AG04449 (cell line): ENCODE results near the gene INTS3.
A peak's percentile ranks its signal among the peaks of the same experiment; 100 is the strongest.

Experiments
- CTCF ChIA-PET: fragments of 350-600 bp; formaldehyde crosslinking; extraction: SDS; loops from one replicate; lab custom pipeline; 2021; ENCODE audit warnings: antibody characterized with exemption; lab: Yijun Ruan, JAX
- POLR2A ChIA-PET: fragments of 400-600, 350-600 bp; formaldehyde crosslinking; extraction: SDS; loops from one replicate; lab custom pipeline; 2020; ENCODE audit warnings: antibody characterized with exemption, inconsistent platforms; lab: Yijun Ruan, JAX
- DNase-seq: peaks from one replicate; pipeline ENCODE4 v3.0.0-alpha.2; 2010; ENCODE audit warnings: low read depth, low spot score
- H3K4me3 ChIP-seq: 2 replicates; pipeline ENCODE4 v1.5.1; 2011; ENCODE audit warnings: low read depth, mild to moderate bottlenecking, control low read depth, low read length
- TF ChIP-seq, protein P1 (sequence below): IDR thresholded peaks from one replicate; pipeline ENCODE4 v1.5.1; 2011; ENCODE audit warnings: mild to moderate bottlenecking, moderate library complexity, low read length, control low read depth, inconsistent platforms; ENCODE audit not compliant: insufficient read depth; ENCODE audit errors: missing control alignments

Gene INTS3

DNA sequence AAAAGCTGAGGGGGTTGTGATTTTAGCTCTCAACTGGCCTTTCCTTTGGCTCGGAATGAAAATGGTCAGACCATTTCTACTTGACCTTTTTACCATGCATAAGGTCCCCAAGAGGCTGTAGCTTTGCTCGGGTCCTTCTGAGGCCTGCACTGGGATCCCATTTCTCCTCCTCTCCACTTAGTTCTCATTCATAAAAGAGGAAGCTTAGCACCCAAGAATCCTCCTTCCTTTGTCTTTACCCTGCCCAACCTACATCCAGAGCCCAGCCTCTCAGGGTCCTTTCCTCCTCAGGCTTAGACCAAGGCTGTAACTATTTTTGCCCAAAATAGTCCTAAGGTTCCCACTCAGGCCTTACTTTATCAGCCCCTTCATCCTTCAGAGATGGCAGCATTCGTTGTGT lies 41.4 kb downstream of the INTS3 start:
- no peak overlapping the region for H3K4me3 ChIP-seq
- TF ChIP-seq, protein P1, sequence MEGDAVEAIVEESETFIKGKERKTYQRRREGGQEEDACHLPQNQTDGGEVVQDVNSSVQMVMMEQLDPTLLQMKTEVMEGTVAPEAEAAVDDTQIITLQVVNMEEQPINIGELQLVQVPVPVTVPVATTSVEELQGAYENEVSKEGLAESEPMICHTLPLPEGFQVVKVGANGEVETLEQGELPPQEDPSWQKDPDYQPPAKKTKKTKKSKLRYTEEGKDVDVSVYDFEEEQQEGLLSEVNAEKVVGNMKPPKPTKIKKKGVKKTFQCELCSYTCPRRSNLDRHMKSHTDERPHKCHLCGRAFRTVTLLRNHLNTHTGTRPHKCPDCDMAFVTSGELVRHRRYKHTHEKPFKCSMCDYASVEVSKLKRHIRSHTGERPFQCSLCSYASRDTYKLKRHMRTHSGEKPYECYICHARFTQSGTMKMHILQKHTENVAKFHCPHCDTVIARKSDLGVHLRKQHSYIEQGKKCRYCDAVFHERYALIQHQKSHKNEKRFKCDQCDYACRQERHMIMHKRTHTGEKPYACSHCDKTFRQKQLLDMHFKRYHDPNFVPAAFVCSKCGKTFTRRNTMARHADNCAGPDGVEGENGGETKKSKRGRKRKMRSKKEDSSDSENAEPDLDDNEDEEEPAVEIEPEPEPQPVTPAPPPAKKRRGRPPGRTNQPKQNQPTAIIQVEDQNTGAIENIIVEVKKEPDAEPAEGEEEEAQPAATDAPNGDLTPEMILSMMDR = no peak
- ChIA-PET POLR2A (no interaction called here), CTCF (interaction anchor here (1.0 to 3.8 kb wide), 5 partner anchors 15 to 217 kb away, joined by 3 to 17 read pairs (median 4); partner anchors contain the start of gene RAB13)
- no peak for DNase-seq

DNA sequence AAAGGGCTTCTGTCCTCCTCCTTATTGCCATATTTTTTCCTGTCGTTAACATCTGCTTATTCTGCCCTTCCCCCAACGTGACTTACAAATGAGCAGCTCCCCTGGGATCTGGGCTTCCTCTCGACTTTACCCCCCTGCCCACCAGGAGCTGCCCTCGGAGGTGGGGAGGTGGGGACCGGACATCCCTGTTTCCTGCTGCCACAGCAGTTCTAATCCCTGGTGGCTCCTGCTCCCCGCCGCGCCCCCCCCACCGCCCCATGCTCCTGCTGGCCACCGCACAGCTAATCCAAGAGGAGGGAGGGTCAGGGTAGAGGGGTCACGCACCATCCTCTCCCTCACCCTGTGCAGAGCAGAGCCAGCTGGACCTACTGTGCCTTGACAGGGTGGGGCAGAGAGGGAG lies 42.9 kb downstream of the INTS3 start:
- ChIA-PET CTCF (interaction anchor here (0.9 to 3.8 kb wide), 5 partner anchors 10 to 216 kb away, joined by 3 to 17 read pairs (median 8); partner anchors contain the start of genes ILF2 and RAB13), POLR2A (no interaction called here)
- H3K4me3 ChIP-seq = no peak overlapping the region
- DNase-seq = no peak
- TF ChIP-seq, protein P1 = no peak

DNA sequence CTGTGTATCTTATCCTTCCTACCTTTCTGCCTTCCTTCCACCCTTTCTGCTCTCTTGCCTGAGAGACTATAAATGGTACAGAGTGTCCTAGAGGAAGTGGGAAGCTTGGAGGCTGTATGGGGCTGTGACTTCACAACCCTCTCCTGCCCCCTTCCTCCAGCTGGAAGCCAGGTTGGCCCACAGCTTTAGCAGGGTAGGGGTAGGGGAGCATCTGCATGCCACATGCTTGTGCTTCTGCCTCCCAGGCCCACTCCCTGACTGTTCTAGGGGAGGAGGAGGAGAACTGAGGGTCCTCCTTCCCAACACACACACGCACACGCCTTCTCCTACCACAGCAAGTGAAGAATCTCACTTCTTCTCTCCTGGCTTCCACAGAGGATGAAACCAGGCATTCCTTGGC lies 43.4 kb downstream of the INTS3 start:
- no peak for DNase-seq
- TF ChIP-seq, protein P1 = no peak
- ChIA-PET CTCF (interaction anchor here (0.6 to 3.8 kb wide), 6 partner anchors 11 to 215 kb away, joined by 3 to 17 read pairs (median 6); partner anchors contain the start of genes ILF2 and RAB13), POLR2A (no interaction called here)
- no peak overlapping the region for H3K4me3 ChIP-seq

DNA sequence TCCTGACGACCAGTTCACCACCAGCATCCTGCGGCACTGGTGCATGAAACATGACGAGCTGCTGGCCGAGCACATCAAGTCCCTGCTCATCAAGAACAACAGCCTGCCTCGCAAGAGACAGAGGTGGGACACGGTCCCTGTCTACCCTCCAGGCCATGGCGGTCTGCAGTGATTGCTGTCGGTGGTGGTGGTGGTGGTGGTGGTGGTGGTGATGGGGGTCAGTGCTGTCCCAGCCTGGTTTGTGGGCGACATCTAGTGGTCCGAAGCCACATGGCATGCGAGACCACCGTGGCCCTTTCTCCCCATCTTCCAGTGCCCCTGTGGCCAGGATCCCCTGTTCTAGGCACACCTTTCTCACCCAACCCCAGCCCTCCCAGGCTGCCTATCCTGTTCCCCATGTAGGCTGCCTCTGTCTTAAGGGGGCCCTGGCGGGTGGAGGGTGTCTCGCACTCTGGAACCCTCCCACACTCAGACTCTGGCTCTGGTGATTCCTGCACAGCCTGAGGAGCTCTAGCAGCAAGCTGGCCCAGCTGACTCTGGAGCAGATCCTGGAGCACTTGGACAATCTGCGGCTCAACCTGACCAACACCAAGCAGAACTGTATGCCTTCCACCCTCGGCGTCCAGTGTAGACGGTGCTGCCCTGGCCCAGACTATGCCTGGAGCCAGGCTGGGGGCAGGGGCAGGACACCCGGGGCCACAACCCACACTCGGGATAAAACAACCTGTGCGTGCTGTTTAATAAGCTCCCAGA lies 44.2 kb downstream of the INTS3 start:
- CTCF ChIA-PET = interaction anchor here (0.6 to 2.6 kb wide), 10 partner anchors 8 to 215 kb away, joined by 3 to 10 read pairs (median 4); partner anchors contain the start of genes DENND4B, ILF2 and RAB13
- DNase-seq = no peak
- TF ChIP-seq, protein P1 = peak; percentile 49
- POLR2A ChIA-PET = no interaction called here
- no peak overlapping the region for H3K4me3 ChIP-seq

DNA sequence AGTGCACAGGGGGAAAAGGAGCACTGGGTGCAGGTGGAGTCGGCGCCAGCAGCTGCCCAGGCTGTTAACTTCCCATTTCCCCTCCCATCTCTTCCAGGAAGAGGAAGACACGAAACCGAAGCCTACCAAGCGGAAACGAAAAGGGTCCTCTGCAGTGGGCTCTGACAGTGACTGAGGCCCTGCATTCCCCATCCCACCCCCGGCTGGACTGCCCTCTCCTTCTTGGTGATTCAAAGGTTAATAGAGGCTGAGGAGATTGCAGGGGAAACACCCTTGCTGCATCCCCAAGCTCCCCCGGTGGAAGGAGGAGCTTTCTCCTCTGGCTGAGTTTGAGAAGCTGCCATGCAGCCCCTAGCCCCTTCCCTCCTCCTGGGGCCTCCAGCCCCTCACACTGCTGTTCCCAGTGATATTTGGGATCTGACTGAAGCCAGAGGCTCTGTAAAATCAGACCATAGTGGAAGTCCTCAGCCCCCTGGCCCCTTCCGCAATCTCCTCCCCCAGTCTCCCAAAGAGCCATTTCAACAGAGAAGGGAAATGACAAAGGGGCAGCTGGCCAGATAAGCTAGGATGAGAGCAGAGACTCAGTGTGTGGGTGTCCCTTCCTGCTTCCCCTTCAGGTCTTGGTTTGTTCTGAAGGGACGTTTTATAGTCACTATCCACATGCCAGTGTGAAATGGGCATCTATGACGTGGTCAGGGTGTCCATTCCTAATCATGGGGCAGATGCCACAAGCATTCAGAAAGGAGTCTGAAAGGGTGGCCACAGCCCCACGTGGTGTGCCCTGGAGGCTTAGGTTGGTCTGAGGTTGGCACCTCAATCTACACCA lies 45.5 kb downstream of the INTS3 start:
- no peak for DNase-seq
- ChIA-PET CTCF (interaction anchor here (0.7 to 2.6 kb wide), 5 partner anchors 8 to 213 kb away, joined by 3 to 10 read pairs (median 4); partner anchors contain the start of genes DENND4B and RAB13), POLR2A (no interaction called here)
- no peak overlapping the region for H3K4me3 ChIP-seq
- TF ChIP-seq, protein P1 = no peak

DNA sequence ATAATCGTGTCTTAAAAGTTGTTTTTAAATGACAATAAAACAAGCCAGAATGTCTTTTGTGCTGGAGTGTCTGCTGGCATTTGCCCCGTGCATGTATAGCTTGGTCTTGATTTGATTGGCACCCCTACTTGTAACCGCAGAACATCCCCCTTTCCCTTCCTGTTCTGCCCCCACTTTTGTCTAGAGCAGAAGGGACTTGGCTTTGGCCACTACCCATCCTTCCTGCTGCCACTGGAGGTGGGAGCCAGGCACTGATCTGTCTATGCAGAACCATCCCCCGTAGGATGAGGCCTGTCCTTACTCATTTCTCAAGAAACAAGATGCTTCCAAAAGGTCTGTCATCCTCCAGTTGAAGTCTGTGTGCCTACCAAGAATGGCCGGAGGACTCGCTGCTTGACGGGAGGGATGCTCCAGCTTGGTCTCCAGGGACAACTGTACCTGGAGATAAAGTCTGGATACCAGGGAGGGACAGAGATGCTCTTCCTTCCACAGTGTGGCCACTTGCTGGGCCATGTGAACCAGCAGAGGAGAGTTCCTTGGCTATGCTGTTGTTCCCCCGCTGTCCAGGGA lies 46.3 kb downstream of the INTS3 start:
- H3K4me3 ChIP-seq = no peak overlapping the region
- no peak for DNase-seq
- TF ChIP-seq, protein P1 = no peak
- POLR2A ChIA-PET = no interaction called here
- CTCF ChIA-PET = interaction anchor here (2.6 kb wide), 1 partner anchor 10 kb away, joined by 10 read pairs; no protein-coding TSS in a partner anchor
